Activated effector memory CD4-positive, alpha-beta T cell treated with anti-CD3 and anti-CD28 coated beads, Interleukin-2, amount 50 U/mL, for 16 hours (primary cell): ENCODE data around the gene FAM3A.
A peak's percentile ranks its signal among the peaks of the same experiment; 100 is the strongest.
"Not testable (repeated sequence)": the region's sequence is repeated elsewhere in the genome, so short reads cannot be mapped to it uniquely, and the experiment has no call there.

Experiments
- DNase-seq: peaks from one replicate; pipeline ENCODE4 v3.0.0-alpha.2; 2020

The FAM3A gene

GRCh38 chrX:154496591-154497137 lies 19.4 kb downstream of the FAM3A start:
- not testable (repeated sequence) for DNase-seq

DNA sequence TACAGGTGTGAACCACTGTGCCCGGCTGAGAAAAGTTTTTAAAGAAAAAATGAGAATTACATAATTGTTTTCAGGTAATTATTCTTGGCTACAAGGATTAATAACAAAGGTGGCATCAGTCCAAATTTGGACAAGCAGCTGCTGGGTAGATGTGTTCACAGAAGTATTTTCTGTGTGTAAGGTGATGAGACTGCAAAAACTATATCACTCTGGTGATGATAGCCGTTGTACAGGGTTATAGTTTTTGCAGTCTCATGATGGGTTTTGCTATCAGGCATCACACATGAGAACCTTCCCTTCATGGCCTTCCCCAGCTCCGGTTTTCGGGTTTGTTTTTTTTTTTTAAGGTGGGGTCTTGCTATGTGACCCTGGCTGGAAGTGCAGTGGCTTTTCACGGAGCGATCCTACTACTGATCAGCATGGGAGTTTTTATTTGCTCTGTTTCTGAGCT lies 20.5 kb downstream of the FAM3A start:
- no peak for DNase-seq

DNA sequence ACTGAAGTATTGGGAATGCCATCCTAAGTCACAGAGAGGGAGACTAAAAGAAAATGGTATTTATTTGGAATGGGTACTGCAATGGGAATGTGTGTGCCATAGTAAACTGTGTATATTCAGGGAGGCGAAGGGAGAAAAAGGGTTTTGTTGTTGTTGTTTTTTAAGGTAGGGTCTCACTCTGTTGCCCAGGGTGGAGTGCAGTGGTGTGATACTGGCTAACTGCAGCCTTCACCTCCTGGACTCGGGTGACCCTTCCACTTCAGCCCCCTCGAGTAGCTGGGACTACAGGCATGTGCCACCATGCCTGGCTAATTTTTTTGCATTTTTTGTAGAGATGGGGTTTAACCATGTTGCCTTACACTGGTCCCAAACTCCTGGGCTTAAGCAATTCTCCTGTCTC lies 21.3 kb downstream of the FAM3A start:
- no peak for DNase-seq

DNA sequence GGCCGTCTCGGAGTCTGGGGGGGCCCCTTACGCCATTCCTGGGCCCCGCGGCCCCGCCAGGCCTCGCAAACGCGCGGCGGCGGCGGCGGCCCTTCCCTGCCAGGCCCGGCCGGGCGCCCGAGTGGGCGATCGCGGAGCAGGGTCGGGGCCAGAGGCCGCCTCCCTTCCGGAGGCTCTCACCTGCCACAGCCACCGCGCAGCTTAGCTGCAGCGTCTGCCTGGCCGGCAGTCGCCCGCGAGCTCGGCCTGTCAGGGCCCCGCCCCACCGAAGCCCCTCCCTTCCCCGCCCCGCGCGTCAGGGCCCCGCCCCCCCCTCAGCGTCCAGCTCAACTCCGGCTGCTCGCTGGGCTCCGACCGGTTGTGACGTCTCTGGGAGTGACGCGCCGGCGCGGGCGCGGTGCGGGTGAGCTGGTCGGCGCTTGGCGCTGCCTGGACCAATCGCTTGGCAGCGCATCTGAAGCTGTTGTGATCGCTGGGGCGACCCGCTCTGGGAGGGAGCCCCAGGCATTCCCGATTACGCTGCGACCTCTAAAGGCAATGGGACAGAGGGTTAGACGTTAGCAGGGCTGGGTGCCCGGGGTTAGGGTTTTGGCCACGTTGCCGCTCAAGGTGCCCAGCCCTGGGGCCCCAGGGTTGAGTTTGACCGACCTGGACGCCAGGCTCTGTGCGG lies 25.5 kb downstream of the FAM3A start, which contains the start of gene SLC10A3:
TSS of gene SLC10A3 (minus strand) at position 216 of the 670 bp plus-strand sequence. CDS start 1,689 bp downstream, outside the sequence.
- peak; percentile 95 for DNase-seq

DNA sequence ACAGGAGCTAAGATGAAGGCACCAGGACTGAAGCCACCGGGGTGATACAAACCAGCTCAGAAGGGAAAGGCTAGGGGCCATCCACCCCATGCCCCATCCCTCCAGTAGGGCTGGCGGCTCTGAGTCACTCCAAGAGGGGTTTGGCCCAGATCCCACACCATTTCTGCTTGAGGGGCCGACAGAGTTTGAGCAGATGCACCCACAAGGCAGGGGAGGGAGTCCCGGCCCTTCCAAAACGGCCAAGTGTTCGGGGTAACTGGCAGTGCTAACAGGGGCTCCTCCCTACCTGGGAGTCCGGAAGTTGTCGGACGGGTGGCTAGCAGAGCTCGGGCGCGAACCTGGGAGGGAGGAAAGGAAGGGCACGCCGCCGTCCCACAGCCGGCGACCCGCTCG lies 26.0 kb downstream of the FAM3A start:
- DNase-seq, result peak; percentile 70

DNA sequence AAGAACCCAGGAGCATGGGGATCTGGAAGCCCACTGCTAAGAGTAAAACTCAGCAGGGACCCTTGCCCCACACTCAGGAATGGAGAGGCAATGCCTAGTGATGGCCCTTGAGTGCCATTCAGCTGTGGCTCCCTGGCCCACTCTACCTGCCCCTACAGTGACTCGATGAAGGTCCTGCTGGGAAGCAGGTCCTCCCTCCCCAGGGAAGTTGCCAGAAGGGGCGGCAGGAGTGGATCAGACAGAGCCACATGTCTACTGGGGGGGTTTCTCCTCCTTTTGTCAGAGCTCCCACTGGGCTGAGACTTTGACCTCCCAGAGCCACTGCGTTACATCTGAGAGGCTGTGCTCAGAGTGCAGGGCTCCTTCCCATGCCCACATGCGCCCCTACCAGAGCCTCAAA lies 26.9 kb downstream of the FAM3A start:
- no peak for DNase-seq

DNA sequence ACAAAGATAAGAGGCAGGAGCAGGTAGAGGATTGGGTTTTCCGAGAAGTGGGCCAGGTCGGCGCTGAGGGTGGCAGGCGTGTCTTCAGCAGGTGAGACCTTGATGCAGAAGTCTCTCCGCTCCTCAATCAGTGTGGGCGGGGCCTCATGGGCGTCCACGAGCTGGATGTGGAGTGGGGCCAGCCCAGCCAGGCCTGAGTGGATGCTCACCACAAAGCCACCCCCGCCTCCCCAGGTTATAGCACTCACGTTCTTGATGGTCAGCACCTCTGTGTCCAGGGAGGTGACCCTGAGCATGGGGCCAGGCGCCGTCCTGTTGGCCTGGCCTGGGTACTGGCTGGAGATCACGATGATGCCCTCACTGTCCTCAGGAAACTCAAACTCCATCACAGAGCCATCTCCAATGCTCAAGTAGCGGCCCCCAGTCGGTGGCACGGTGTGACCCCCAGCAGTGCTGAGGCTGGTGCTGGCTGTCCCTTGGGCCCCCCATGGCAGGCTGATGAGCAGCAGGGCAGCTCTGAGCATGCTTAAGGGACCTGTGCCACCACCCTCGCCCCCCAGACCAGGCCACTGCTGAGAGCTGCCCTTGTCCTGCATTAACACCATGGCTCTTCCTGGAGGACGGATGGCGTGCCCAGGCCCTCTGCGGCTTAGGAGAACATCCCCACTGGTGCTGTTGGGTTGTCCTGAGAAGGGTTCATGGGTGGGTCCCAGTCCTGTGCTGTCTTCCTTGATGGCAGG lies 27.5 kb downstream of the FAM3A start:
- DNase-seq, result no peak

- DNase-seq, result no peak
Observed at GRCh38 chrX:154487518-154488290, 28.3 kb downstream of the FAM3A start.

DNA sequence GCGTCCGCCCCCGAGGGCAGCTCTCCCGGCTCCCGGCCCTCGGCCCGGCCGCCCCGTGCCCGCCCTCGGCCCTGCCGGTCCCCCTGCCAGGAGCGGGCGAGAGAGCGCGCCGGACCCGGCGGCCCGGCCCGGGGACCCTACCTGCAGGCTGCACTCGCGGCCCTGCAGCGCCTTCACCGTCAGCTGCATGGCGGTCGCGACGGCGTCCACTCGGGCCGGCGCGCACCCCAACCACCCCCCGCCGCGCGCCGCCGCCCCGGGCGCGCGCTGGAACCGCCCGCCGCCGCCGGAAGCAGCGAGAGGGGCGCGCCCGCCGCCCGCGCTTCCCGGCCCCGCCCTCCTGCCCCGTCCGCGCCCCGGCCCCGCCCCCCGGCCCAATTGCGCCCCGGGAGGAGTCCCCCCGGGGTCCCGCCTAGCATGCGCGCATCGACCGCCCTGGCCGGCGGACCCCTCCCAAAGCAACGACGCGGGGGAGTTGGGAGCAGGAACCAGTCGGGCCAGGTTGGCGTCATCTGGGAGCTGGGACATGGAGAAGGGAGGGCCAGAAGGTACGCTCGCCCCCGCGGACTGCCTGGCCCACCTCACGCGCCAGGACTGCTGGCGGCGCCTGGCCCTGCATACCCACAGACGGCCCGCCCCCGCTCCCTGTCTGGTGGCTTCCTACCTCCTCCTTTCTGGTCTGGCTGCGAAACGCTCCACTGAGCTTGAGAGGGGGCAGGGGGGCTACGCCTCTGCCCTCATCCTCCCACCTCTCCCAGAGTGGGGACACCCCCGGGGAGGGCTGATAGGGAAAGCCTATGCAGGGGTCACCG lies 29.4 kb downstream of the FAM3A start, which contains the start of gene UBL4A:
TSS of gene UBL4A (minus strand) at position 220 of the 812 bp plus-strand sequence. CDS start at position 189, 31 bp downstream.
- DNase-seq, result peak; percentile 83

DNA sequence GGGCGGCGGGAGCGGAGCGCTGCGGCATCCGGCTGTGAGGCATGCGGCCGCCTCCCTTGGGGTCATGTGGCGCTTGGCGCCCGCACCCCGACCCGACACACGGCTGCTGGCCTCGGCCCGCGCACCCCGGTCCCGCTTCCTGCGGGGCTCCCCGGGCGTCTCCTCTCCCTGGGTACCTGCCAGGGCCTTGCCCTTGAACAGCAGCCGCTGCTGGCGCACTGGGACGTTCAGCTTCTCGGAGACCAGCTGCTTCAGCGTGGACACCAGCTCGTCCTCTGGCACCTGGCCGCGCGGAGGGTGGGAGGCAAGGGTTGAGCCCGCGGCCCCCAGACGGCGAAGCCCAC lies 30.0 kb downstream of the FAM3A start:
- DNase-seq, result peak; percentile 75

DNA sequence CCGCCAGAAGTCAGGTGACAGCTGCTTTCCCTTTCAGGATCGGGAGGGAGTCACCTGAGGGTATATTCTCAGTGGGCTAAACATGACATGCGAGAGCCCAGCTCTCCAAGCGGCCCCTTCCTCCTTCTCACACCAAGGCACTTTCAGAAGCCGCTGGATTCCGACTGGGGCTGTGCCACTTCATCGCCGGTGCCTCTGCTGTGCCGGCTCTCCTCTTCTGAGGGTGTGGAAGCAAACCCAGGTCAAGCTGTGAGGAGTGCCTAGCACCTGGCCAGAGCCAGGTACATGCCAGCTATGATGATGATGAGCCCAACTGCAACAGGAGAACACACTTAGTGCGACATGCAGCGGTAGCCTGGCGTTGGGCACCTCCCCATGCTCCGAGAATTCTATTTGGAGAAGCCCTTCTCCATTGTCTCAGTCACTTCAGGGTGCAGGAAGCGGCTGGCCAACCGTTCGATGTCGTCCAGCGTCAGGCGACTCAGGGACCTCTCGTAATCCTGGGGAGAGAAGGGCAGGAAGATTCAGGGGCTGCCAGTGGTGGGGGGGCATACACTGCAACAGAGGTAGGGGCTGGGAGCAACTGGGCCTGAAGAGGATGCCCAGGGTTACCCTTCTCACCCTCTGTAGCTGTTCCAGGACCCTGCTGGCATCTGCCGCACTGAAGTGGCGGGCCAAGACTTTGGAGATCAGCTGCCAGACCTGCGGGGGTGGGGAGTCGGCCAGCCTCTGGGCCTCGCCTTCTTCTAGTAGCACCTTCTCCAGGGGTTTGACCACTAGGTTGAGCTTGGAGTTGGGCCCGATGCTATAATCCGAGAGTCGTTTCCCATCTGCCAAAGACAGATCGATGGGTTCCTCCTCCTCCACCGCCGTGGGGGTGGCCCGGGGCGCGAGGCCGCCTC lies 30.6 kb downstream of the FAM3A start:
- no peak for DNase-seq

DNA sequence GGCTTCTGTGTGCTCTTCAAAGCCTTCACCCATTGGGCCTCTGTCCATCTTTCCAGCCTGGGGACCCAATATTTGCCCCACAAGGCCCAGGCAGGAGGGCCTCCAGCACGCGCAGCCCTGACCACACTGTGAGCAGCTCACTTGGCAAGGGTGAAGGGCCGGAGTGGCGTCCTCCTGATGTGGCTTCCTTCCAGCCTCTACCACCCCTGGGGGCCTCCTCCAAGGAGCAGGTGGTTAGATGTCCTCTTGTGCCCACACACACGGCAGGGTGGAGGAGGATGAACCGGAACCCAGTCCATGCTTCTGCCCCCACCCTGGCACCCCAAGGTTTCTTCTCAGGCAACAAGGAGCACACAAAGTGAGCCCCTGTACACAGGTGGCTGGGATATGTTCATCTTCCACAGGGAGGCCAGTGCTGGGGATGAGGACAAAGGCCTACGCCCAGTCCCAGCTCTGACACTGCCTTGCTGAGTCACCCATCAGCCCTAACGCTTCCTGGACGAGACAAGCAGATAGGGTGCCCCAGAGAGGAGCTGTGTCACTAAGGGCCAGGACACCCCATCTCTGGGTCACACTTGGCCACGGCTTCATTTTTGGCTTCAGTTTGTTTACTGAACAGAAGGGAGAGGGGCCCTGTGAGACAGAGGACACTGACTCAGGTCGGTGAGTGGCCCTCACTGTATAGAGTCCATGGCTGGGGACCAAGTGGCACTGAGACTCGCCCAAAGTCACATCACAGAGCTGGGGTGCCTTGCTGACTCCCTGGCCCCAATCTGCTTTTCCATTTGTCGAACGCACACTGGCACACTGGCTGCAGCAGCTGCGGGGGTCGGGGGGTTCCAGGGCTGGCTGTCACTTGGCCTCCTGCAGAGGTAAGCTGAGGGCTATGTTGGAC lies 31.5 kb downstream of the FAM3A start:
- no peak for DNase-seq

- DNase-seq, result no peak
Observed at GRCh38 chrX:154483325-154483724, 32.7 kb downstream of the FAM3A start.

GRCh38 chrX:154482786-154483185 lies 33.2 kb downstream of the FAM3A start:
- no peak for DNase-seq

DNA sequence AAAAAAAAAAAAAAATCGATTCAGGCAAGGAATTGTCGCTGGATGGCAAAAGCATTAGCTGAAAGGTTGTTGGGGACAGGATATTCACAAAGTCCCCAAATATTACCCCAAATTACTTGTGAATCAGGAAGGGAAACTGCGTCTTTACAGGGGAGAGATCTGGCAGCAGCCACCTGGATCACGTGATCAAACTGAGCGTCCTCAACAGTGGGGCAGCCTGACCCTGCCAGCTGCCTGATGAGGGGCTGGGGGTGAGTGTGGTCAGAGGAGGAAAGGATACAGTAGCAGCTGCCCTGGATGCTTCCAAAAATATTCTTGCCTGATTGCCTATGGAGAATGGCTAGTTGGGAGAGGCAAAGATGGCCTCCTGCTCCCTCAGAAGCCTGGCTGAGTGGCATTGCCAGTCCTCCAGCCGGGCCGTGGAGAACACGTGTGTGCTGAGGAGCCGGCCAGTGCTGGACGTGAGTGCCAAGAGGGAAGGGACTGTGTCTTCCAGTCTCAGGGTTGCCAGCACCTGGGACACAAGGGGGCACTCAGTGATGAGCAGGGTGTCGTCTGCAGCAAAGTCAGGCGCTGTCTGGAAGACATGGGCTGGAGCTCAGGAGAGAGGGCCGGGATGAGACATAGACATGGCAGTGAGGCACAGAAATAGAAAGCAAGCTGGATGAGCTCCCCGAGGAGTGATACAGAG lies 34.0 kb downstream of the FAM3A start:
- no peak for DNase-seq

GRCh38 chrX:154481195-154481594 lies 34.8 kb downstream of the FAM3A start:
- no peak for DNase-seq

GRCh38 chrX:154478728-154479622 lies 37.1 kb downstream of the FAM3A start, which contains the start of gene LAGE3:
LAGE3 (minus strand) TSS chrX:154479281; CDS start chrX:154478915, 366 bp downstream.
- peak; percentile 97 for DNase-seq

- DNase-seq, result no peak
Observed at GRCh38 chrX:154477891-154478477, 38.0 kb downstream of the FAM3A start.
